Lung (tissue), 12 donors: ENCODE measurements around the gene ARF1. TPM values are rescaled to one million over a fixed set of nuclear protein-coding genes. Genes with fewer than 3 reads are reported as not detected.

Source experiments
- ATAC-seq: fragments of 200-7000 bp; cut with Tn5 transposase; one replicate; pipeline ENCODE4 v1.9.1; 2020; ENCODE audit warnings: moderate number of reproducible peaks; ENCODE audit not compliant: insufficient read depth, low FRiP score
- DNase-seq, 3 donors: peaks; one replicate each; pipeline ENCODE4 v3.0.0-alpha.2; 2013 to 2017
- H3K27ac ChIP-seq, 2 donors: one replicate each; pipeline ENCODE4 v1.5.1; 2013; ENCODE audit warnings: mild to moderate bottlenecking in 2 of 2, moderate library complexity in 2 of 2, control low read depth in 1 of 2, inconsistent platforms in 1 of 2, low read depth in 1 of 2, low read length in 1 of 2
- H3K27me3 ChIP-seq, 3 donors: one replicate each; pipeline ENCODE4 v1.5.1; 2013; ENCODE audit warnings: low read length in 2 of 3; ENCODE audit not compliant: control insufficient read depth in 3 of 3, insufficient read depth in 3 of 3
- H3K36me3 ChIP-seq, 4 donors: one replicate each; pipeline ENCODE4 v1.5.1; 2013; ENCODE audit warnings: low read length in 4 of 4, mild to moderate bottlenecking in 1 of 4, moderate library complexity in 1 of 4; ENCODE audit not compliant: control insufficient read depth in 4 of 4, insufficient read depth in 4 of 4
- H3K4me1 ChIP-seq, 5 donors: one replicate each; pipeline ENCODE4 v1.5.1; 2013; ENCODE audit warnings: low read length in 5 of 5, mild to moderate bottlenecking in 2 of 5, moderate library complexity in 1 of 5; ENCODE audit not compliant: control insufficient read depth in 5 of 5, insufficient read depth in 5 of 5
- H3K4me3 ChIP-seq: one replicate; pipeline ENCODE4 v1.5.1; 2013; ENCODE audit warnings: mild to moderate bottlenecking, control low read depth, moderate library complexity
- H3K9ac ChIP-seq, 2 donors: one replicate each; pipeline ENCODE4 v1.5.1; 2013; ENCODE audit warnings: low read length in 2 of 2, control low read depth in 1 of 2; ENCODE audit not compliant: insufficient read depth in 1 of 2
- H3K9me3 ChIP-seq, 4 donors: one replicate each; pipeline ENCODE4 v1.5.1; 2013; ENCODE audit warnings: low read length in 3 of 4, mild to moderate bottlenecking in 1 of 4, moderate library complexity in 1 of 4; ENCODE audit not compliant: control insufficient read depth in 4 of 4, insufficient read depth in 3 of 4
- CTCF ChIP-seq: IDR thresholded peaks from 2 replicates; pipeline ENCODE4 v1.5.1; 2012; ENCODE audit warnings: mild to moderate bottlenecking; ENCODE audit errors: control extremely low read depth, extremely low read depth
- WGBS, 2 donors: extraction: QIAGEN DNeasy Blood & Tissue Kit; methylation state at CpG; one replicate each; pipeline ENCODE4 v1.1.7; 2013; 5-methylcytosine and 5-hydroxymethylcytosine counted together
- polyA plus RNA-seq, 2 donors: library from polyadenylated mRNA; stranded (reverse); fragments of 200-250 nt; gene quantifications; one replicate each; pipeline ENCODE4 v1.2.1, GENCODE V29; 2013
- total RNA-seq, 2 donors: library from RNA; depleted of rRNA in 1 of 2; stranded (reverse); fragments of >200 nt in 1 of 2; gene quantifications; one replicate each; pipeline ENCODE4 v1.2.1, GENCODE V29; 2014 to 2021
- donor health status: control.
- donor health status: control.
- donor health status: Bipolar disorder and iron deficiency.
- donor health status: healthy.
- donor health status: DM: yes; HTN: yes; CAD: no.

Gene ARF1
- total and polyA plus RNA-seq, 4 donors, result 226 to 713 (median 439) TPM

- ATAC-seq (no peak), DNase-seq (no peak)
- Histone ChIP-seq H3K9ac (peak overlapping the region; percentile 67 to 77), H3K4me3 (peak overlapping the region; percentile 45), H3K9me3 (no peaks in the 10 kb centered on the region), H3K27me3 (no peaks in the 10 kb centered on the region), H3K27ac (peak overlapping the region; percentile 91 to 99), H3K36me3 (peaks cover 0 to 7% (median 2%) of the 10 kb centered on the region in 4 donors), H3K4me1 (peaks cover 0 to 30% (median 6%) of the 10 kb centered on the region in 5 donors)
- WGBS, 2 donors, result 23 to 24% methylated on average over 30 of the region's 30 CpGs
- no peak for TF ChIP-seq CTCF
Observed at GRCh38 chr1:228139406-228139930, 57.0 kb downstream of the ARF1 start.

GRCh38 chr1:228139931-228140723 lies 57.6 kb downstream of the ARF1 start, which contains the start of gene GUK1:
TSS of gene GUK1 (plus strand) at chr1:228140279. CDS start at chr1:228140303, 24 bp downstream.
- ATAC-seq (peak; percentile 96), DNase-seq (peak; percentile 98 to 99 (median 99))
- Histone ChIP-seq H3K27me3 (no peaks in the 10 kb centered on the region), H3K4me3 (peak within 1 kb of the TSS; percentile 89), H3K36me3 (peaks cover 0 to 13% (median 2%) of the 10 kb centered on the region in 4 donors), H3K4me1 (peaks cover 0 to 30% (median 6%) of the 10 kb centered on the region in 5 donors), H3K9me3 (no peaks in the 10 kb centered on the region), H3K9ac (peak within 1 kb of the TSS; percentile 77 to 81), H3K27ac (peak within 1 kb of the TSS; percentile 96 to 99)
- TF ChIP-seq CTCF, result peak; percentile 6
- 0% methylated on average over 75 to 95 of the region's 95 CpGs for WGBS, 2 donors

- H3K4me3 ChIP-seq, result peak overlapping the region; percentile 89
- ATAC-seq (no peak), DNase-seq (no peak)
- peaks cover 0 to 31% (median 6%) of the 10 kb centered on the region in 5 donors for H3K4me1 ChIP-seq
- whole genome bisulfite sequencing, 2 donors, result 3 to 11% methylated on average over 24 to 25 of the region's 25 CpGs
- no peak for TF ChIP-seq CTCF
- H3K9ac ChIP-seq, result peak overlapping the region; percentile 77 to 81
- H3K27me3 ChIP-seq, result no peaks in the 10 kb centered on the region
- peak overlapping the region; percentile 96 to 99 for H3K27ac ChIP-seq
- peaks cover 0 to 19% (median 2%) of the 10 kb centered on the region in 4 donors for H3K36me3 ChIP-seq
- H3K9me3 ChIP-seq, result no peaks in the 10 kb centered on the region
Observed at GRCh38 chr1:228140724-228141225, 58.3 kb downstream of the ARF1 start.
